8988T (cell line): ENCODE measurements around the gene NGF.
"Not testable (repeated sequence)": the region's sequence is repeated elsewhere in the genome, so short reads cannot be mapped to it uniquely, and the experiment has no call there.

Experiments
- DNase-seq: peaks from one replicate; pipeline ENCODE4 v3.0.0; 2011

Gene NGF

DNA sequence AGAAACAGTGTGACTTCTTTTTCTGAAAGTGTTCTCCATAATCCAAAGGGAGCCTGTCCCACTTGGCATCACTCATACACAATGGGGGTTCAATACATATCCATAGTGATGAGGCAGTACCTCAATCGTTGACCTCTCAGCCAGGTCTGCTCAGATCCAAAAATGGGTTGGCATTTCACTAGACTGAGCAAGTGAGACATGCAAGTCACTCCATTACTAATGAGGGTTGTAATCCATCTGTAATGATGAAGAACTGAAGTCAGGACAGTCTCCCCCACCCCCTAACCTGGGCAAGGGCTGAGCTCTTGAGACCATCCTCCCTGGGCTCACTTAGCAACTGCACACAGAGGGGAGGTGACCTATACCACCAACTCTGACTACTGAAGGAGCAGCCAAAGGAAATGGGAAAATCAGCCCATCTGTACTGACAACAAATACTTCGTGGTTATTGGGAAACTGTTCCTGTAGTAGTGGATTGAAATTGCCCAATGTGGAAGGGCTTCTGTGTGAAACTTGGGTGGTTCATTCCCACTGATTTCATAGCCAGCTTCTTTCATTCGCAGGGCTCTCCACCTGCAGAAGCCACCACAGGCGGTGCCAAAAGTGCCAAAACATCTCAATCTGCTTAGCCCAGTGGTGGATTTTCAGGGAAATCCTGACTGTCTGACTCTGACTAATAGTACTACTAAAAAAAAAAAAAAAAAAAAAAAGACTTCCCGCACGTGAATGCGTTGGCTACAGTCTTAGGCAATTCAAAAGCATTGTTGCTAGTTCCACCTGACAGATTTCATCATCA is 5.0 kb downstream of the NGF start:
- no peak for DNase-seq

GRCh38 chr1:115331558-115332331 is 6.3 kb downstream of the NGF start:
- no peak for DNase-seq

- DNase-seq: no peak
Measured at GRCh38 chr1:115330480-115331013, 7.5 kb downstream of the NGF start.

GRCh38 chr1:115329965-115330364 is 8.1 kb downstream of the NGF start:
- DNase-seq: no peak

DNA sequence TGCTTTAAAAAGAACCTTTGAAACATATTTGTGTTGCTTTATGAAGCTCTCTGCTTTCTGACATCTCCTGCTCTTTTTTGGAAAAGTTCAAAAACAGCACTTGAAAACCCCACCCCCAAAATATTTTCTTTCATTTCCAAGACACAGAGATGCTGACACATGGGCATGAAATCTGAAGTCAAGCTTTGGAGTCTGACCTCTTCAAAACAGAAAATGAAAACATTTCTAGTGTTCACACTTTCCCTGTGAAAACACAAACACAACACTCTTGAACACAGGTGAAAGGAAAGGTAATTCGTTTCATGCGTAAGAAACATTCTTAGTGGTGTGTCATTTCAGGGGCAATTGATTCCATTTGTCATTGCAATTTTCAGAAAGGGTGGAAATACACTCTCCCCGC is 10.8 kb downstream of the NGF start:
- DNase-seq: no peak

- DNase-seq: no peak
Measured at GRCh38 chr1:115326419-115326818, 11.6 kb downstream of the NGF start.

GRCh38 chr1:115325874-115326273 is 12.2 kb downstream of the NGF start:
- no peak for DNase-seq

DNA sequence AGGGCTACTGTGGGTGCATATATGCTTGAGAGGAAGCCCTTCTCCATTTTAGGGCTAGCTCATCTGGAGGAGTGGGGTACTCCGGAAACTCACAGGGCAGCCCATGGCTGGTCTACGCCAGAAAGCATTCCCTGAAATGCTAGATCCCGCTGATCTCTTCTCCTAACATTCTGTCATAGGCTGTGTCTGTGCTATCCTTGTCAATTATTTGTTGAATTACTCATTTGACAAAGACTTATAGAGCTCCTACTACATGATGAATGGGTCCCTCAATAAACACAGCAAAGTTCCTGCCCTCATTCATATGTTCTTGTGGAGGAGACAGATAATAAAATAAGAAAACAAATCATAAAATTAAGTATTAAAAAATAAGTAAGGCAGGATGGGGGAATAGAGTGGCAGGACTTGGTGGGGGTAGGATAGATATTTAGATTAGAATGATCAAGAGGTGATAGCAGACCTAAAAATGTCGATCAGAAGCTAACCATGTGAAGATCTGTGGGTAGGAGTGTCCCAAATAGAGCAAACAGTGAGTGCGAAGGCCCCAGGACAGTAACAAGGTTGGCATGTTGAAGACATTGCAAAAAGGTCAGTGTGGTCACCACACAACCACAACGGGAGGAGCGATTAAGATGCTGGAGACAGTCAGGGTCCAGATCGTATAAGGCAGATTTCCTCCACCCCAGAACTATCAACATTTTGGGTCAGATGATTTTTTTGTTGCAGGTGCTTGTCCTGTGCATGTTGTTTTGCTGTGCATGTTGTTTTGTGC is 13.2 kb downstream of the NGF start:
- DNase-seq: no peak

GRCh38 chr1:115323366-115324004 is 14.6 kb downstream of the NGF start:
- DNase-seq: no peak

- no peak for DNase-seq
Measured at GRCh38 chr1:115322631-115323030, 15.4 kb downstream of the NGF start.

DNA sequence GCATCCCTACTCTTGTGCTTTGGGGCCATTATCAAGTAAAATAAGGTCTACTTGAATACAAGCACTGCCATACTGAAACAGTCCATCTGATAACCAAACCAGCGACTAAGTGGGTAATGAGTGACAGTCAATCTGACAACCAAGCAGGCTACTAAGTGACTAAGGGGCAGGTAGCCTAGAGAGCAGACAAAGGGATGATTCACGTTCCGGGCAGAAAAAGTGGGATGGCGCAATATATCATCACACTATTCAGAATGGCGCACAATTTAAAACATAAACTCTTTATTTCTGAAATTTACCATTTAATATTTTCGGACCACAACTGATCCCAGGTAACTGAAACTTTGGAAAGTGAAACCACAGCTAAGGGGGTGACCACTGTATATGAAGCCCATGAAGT is 17.7 kb downstream of the NGF start:
- no peak for DNase-seq

GRCh38 chr1:115319706-115320105 is 18.3 kb downstream of the NGF start:
- DNase-seq: no peak

DNA sequence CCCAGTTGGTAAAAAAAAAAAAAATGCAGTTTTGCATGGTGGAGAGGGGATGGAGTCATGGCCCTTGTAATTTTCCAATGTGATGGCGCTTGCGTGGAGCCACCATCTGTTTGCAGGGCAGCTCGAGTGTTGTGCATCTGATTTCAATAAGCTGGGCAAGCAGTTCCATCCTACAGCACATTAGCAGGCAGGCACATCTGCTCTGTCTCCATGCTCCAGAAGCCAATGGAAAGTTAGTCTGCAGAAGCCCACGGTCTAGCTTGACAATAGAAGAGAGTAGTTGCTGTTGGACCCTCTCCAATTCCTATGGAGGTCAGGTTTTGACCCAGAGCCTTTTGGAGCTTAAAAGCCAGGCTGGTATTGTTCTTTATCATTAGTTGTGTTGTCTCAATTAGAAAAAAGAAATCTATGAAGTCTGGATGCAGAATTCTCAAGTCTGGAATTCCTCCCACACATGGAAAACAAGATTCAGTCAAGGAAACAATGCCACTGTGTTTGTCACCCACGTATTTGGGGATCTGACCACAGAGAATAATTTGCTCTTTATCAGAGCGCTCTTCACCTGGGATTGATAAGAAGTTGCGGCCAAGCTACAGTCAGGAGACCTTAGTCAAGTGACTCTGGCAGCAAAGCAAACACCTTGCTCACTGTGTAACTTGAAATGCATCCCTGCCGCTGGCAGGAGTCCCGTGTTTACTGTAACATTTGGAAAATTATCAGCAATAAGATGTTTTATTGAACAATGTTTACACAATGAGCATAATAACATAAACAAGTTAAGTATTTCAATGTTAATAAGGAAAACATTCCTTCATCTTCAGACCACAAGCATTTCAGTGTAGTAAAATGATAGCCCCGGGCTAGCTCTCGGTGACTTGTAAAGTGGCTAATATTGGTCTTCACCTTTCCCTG is 20.7 kb downstream of the NGF start:
- DNase-seq: no peak

DNA sequence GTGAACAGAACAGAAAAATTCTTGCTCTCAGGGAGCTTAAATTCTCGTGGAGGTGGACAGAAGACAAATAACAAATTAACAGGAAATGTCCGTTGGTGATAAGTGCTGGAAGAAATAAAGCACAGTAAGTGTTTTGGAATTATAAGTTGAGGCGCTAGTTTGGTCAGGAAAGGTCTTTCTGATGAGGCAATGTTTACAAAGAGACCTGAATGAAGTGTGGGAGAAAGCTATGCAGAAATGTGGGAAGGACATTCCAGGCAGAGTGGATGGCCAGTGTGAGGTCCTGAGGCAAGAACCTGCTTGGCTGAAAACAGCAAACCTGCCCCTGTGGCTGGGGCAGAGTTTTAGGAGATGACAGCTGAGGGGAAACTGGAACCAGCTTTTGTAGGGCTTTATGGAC is 23.3 kb downstream of the NGF start:
- no peak for DNase-seq

- no peak for DNase-seq
Measured at GRCh38 chr1:115314092-115314491, 24.0 kb downstream of the NGF start.

- DNase-seq: no peak
Measured at GRCh38 chr1:115313182-115313581, 24.9 kb downstream of the NGF start.

DNA sequence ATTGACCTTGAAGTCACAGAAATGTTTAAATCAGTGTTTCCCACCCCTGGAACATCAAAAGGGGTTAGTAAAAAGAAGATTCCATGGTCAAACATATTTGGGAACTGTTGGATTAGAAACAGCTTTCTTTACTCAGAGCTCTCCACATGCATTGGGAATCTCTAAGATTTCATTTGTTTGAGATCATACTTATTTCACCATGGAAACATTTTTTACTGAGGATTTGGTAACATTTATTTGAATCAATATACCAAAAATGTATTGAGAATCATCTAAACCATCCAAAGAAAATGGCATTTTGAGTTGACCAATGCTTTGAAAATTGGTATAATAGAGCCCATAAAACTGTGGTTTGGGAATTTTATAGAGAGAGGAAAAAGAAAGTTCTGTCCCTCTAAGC is 25.3 kb downstream of the NGF start:
- DNase-seq: no peak

DNA sequence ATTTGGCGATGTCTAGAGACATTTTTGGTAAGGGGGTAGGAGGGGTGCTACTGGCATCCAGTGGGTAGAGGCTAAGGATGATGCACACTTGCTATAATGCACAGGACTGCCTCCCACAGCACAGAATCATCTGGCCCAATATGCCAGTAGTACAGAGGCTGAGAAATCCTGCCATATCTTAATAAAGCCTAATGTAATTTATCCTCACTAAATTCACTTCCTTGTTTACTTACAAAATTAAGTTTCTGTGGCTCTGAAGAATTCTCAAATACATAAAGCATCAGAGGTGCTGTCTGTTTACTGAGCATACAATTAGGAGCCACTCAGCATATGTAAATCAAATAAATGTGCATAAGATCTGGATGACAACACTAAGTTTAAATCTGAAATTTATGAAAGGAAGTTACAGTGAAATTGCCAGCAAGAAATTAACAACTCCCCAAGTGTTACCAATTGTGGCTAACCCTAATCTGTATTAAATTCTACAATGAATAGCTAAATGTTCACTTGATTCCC is 26.5 kb downstream of the NGF start:
- DNase-seq: no peak

DNA sequence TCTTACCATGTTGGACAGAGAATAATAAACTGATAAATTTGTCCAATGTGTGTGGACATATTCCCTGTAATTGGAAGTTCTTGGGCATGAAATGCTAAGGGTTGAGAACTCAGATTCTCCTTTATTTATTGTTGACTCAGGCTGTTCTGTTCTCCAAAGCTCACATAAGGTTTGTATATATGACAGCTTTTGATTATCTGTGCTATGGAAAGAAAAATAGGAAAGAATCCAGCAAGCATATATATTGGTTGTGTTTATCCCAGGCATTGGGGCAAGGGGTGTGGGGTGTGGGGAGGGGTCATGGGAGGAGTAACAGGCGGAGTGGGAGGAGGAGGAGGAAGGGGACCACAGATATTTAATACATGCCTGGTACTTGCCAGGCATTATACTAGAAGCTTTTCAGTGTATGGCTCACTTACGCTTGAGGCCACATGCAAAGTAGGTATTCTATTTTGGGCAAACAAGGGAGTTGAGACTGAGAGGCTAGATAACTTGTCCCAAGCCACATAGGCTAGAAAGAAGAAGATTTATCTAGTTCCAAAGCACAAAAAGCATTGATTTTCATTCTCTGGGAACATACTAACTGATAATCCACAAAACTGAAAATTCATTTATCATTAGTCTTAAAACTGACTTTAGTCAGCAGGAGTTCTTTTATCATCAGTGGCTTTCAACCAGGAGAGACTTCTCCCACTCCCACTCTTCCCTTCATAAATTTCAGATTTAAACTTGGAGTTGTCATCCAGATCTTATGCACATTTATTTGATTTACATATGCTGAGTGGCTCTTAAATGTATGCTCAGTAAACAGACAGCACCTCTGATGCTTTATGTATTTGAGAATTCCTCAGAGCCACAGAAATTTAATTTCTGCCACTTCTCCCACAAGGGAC is 27.2 kb downstream of the NGF start:
- no peak for DNase-seq

DNA sequence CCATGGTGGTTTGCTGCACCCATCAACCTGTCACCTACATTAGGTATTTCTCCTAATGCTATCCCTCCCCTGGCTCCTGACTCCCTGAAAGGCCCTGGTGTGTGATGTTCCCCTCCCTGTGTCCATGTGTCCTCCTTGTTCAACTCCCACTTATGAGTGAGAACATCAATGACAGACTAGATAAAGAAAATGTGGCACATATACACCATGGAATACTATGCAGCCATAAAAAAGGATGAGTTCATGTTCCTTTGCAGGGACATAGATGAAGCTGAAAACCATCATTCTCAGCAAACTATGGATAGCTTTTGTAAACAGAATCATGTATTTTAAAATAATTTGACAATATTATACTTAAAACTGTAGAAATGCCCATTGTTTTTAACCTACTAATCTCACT is 28.5 kb downstream of the NGF start:
- not testable (repeated sequence) for DNase-seq
